Stomach (tissue), 9 donors: Measurements from ENCODE around the gene AATF. TPM values are rescaled to one million over a fixed set of nuclear protein-coding genes. Genes with fewer than 3 reads are reported as not detected.

Experiments used
- DNase-seq, 2 donors: peaks; one replicate each; pipeline versions ENCODE4 v3.0.0 to v3.0.0-alpha.2; 2013 to 2019
- H3K27ac ChIP-seq, 5 donors: fragments of 200-600 bp in 4 of 5; sonication (generic) in 4 of 5; one replicate each; pipeline ENCODE4 v1.5.1; 2013 to 2019; ENCODE audit warnings: mild to moderate bottlenecking in 1 of 5, moderate library complexity in 1 of 5
- H3K27me3 ChIP-seq, 3 donors: fragments of 200-600 bp; sonication (generic); one replicate each; pipeline ENCODE4 v1.5.1; 2017 to 2019; ENCODE audit warnings: mixed run types in 1 of 3
- H3K36me3 ChIP-seq, 4 donors: fragments of 200-600 bp; sonication (generic); 1 replicate in 3 of 4; 2 replicates in 1 of 4; pipeline ENCODE4 v1.5.1; 2016 to 2019
- H3K4me1 ChIP-seq, 4 donors: fragments of 200-600 bp; sonication (generic); one replicate each; pipeline ENCODE4 v1.5.1; 2016 to 2019
- H3K4me3 ChIP-seq, 4 donors: fragments of 200-600 bp; sonication (generic) in 3 of 4; one replicate each; pipeline ENCODE4 v1.5.1; 2016 to 2019; ENCODE audit warnings: mild to moderate bottlenecking in 1 of 4
- H3K9me3 ChIP-seq, 4 donors: fragments of 200-600 bp; sonication (generic); one replicate each; pipeline ENCODE4 v1.5.1; 2016 to 2019
- EP300 ChIP-seq: sonication (generic); formaldehyde crosslinking; IDR thresholded peaks from one replicate; pipeline ENCODE4 v1.6.1; 2017; ENCODE audit warnings: antibody characterized with exemption
- POLR2A ChIP-seq, 4 donors: fragments of 450-650 bp; IDR thresholded peaks; one replicate each; pipeline ENCODE4 v1.6.1; 2016; ENCODE audit warnings: antibody characterized with exemption in 4 of 4, control low read depth in 2 of 4, mild to moderate bottlenecking in 1 of 4, moderate library complexity in 1 of 4
- POLR2AphosphoS5 ChIP-seq, 3 donors: sonication (generic); formaldehyde crosslinking; IDR thresholded peaks; one replicate each; pipeline ENCODE4 v1.6.1; 2016; ENCODE audit warnings: antibody characterized with exemption in 3 of 3
- WGBS, 5 donors: extraction: QIAGEN DNeasy Blood & Tissue Kit in 3 of 5; methylation state at CpG; one replicate each; pipeline versions ENCODE4 v1.1.5 to v1.1.7; 2013 to 2018; 5-methylcytosine and 5-hydroxymethylcytosine counted together
- intact Hi-C: fragments of 100-400 bp; cut with DNase I; formaldehyde crosslinking; loops from one replicate; pipeline ENCODE4 v1.15.1; 2023; ENCODE audit warnings: low total_unique reads
- polyA plus RNA-seq, 3 donors: library from polyadenylated mRNA; stranded (reverse); fragments of 200-250 nt; gene quantifications; one replicate each; pipeline ENCODE4 v1.2.3, GENCODE V29; 2013
- total RNA-seq, 5 donors: library from RNA; depleted of rRNA; stranded (reverse); fragments of >200 nt; gene quantifications; one replicate each; pipeline versions ENCODE4 v1.1.0 to v1.2.3, GENCODE V29; 2014 to 2016
- TF ChIP-seq, protein P1 (sequence below), 7 experiments: fragments of 450-650 bp in 4 of 7; fragments of 200-600 bp in 3 of 7; sonication (generic) in 3 of 7; IDR thresholded peaks; one replicate each; pipeline ENCODE4 v1.5.1; 2016 to 2019; ENCODE audit warnings: antibody characterized with exemption in 7 of 7, control low read depth in 2 of 7, mild to moderate bottlenecking in 1 of 7
- donor health status: healthy with polysubstance abuse.
- donor health status: Bipolar disorder and iron deficiency.
- donor health status: healthy.

AATF gene
- total and polyA plus RNA-seq, 8 donors = 5.3 to 52.7 (median 24.7) TPM

DNA sequence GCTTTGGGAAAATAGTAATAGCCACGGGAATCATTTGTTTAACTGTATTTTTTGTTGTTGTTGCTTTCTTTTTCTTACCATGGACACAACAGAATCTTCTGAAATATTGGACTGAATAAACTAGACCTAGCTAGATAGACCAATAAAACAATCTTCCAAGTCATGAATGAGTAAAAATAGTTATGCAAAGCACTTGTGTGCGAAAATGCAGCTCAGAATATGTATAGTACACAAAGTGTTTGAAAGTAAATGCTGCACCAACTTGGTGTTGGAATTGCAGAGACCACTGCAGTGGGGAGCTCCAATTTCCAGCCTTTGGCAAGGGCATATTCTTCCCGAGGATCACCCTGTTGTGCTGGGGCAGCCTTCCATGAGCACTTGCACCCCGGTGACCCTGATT, 68.0 kb downstream of the AATF start:
- no peak for DNase-seq
- Histone ChIP-seq H3K36me3 (peaks cover 0 to 34% (median 19%) of the 10 kb centered on the region in 4 donors), H3K27me3 (no peaks in the 10 kb centered on the region), H3K4me3 (no peak overlapping the region), H3K4me1 (no peaks in the 10 kb centered on the region), H3K9me3 (no peaks in the 10 kb centered on the region), H3K27ac (no peak overlapping the region)
- 78 to 87% (median 86%) methylated on average over 4 of the region's 4 CpGs for WGBS, 5 donors
- intact Hi-C loops = no loop called here
- TF ChIP-seq, protein P1, sequence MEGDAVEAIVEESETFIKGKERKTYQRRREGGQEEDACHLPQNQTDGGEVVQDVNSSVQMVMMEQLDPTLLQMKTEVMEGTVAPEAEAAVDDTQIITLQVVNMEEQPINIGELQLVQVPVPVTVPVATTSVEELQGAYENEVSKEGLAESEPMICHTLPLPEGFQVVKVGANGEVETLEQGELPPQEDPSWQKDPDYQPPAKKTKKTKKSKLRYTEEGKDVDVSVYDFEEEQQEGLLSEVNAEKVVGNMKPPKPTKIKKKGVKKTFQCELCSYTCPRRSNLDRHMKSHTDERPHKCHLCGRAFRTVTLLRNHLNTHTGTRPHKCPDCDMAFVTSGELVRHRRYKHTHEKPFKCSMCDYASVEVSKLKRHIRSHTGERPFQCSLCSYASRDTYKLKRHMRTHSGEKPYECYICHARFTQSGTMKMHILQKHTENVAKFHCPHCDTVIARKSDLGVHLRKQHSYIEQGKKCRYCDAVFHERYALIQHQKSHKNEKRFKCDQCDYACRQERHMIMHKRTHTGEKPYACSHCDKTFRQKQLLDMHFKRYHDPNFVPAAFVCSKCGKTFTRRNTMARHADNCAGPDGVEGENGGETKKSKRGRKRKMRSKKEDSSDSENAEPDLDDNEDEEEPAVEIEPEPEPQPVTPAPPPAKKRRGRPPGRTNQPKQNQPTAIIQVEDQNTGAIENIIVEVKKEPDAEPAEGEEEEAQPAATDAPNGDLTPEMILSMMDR (IDR thresholded peaks at IDR 0.05) = no peak
- no peak for TF ChIP-seq POLR2AphosphoS5 (IDR thresholded peaks at IDR 0.05)
- TF ChIP-seq POLR2A (IDR thresholded peaks at IDR 0.05) = no peak
- no peak for TF ChIP-seq EP300

DNA sequence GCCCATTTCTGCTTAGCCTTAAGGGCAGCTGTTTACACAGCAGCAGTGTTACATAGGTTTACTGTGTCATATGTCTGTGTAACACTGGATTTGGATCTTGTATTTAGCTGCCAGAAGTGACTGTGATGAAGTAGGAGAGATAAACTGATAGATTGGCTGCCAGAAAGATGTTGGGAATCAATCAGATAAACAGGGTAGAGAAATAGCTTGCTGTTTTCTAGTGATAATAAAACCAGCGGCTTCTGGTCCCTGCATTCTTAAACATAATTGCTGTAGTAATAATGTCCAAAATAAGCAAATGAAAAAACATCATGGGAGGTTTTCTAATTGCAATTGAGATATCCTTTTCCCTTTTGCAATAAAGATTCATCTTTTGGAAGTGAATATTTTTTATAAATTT, 68.7 kb downstream of the AATF start:
- DNase-seq = no peak
- 68 to 93% (median 81%) methylated on average over 1 of the region's 1 CpG for WGBS, 5 donors
- peaks cover 0 to 40% (median 22%) of the 10 kb centered on the region in 4 donors for H3K36me3 ChIP-seq
- no peaks in the 10 kb centered on the region for H3K9me3 ChIP-seq
- no peak for TF ChIP-seq POLR2A (IDR thresholded peaks at IDR 0.05)
- TF ChIP-seq POLR2AphosphoS5 (IDR thresholded peaks at IDR 0.05) = no peak
- TF ChIP-seq, protein P1 (IDR thresholded peaks at IDR 0.05) = no peak
- TF ChIP-seq EP300 = no peak
- no peak overlapping the region for H3K4me3 ChIP-seq
- no peak overlapping the region for H3K27ac ChIP-seq
- no peaks in the 10 kb centered on the region for H3K27me3 ChIP-seq
- intact Hi-C loops = no loop called here
- H3K4me1 ChIP-seq = no peaks in the 10 kb centered on the region

DNA sequence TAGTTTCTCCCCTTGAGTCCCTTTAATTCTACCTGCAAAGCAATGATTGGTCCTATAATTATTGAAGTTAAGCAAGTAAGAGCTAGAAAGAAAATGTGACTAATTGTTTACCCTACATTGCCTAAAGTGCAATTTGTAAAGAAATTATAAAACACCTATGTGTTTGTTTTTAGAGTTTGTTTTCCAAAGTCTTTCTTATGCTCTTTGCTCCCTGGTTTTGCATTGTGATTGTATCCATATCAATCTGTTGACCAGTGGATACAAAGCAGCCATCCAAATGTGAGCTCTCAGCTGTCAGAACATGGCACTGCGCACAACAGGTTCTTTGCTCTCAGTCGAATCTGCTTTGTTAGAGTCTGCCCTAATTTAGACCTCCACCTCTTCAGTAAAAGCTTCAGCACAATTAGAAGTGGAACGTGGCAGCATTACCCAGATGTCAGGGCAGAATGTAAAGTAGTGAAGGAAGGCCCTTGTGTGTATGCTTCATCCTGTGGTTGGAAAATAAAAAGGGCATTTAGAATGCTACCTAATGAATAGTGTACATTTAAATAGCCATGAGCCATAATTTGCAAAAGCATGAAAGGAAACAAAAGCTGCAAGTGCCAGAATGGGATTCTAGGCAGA, 70.5 kb downstream of the AATF start:
- intact Hi-C loops = no loop called here
- Histone ChIP-seq H3K9me3 (no peaks in the 10 kb centered on the region), H3K36me3 (peaks cover 0 to 49% (median 29%) of the 10 kb centered on the region in 4 donors), H3K27me3 (no peaks in the 10 kb centered on the region), H3K4me1 (peaks cover 0 to 8% (median 5%) of the 10 kb centered on the region in 4 donors), H3K27ac (no peak overlapping the region), H3K4me3 (no peak overlapping the region)
- TF ChIP-seq POLR2AphosphoS5 (IDR thresholded peaks at IDR 0.05) = no peak
- TF ChIP-seq, protein P1 (IDR thresholded peaks at IDR 0.05) = no peak
- TF ChIP-seq POLR2A (IDR thresholded peaks at IDR 0.05) = no peak
- TF ChIP-seq EP300 = no peak
- WGBS, 5 donors = 84 to 90% (median 88%) methylated on average over 3 of the region's 3 CpGs
- no peak for DNase-seq

DNA sequence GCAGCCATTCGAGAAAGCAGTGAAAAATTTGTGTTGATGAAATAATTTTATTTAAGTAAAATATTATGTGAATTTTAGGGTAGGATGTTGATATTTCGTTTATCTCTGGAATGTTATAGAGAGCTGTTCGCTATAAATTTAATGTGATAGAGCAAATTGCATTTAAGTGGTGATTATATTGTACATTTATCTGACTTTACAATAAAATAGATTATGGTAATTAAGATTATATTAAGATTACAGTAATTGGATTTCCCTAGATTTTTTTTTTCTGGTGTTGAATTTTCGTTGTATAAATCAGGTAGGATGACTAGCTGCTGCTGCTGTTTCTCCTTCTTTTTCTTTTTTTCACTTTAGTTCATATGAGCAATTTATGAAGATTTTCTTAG, 71.0 kb downstream of the AATF start:
- peaks cover 0 to 9% (median 6%) of the 10 kb centered on the region in 4 donors for H3K4me1 ChIP-seq
- TF ChIP-seq, protein P1 (IDR thresholded peaks at IDR 0.05) = no peak
- TF ChIP-seq EP300 = no peak
- no peak for TF ChIP-seq POLR2AphosphoS5 (IDR thresholded peaks at IDR 0.05)
- no peak for TF ChIP-seq POLR2A (IDR thresholded peaks at IDR 0.05)
- no peaks in the 10 kb centered on the region for H3K27me3 ChIP-seq
- H3K9me3 ChIP-seq = no peaks in the 10 kb centered on the region
- no peak overlapping the region for H3K27ac ChIP-seq
- H3K4me3 ChIP-seq = no peak overlapping the region
- H3K36me3 ChIP-seq = peaks cover 0 to 54% (median 29%) of the 10 kb centered on the region in 4 donors
- WGBS, 5 donors = 92 to 96% (median 95%) methylated on average over 4 of the region's 4 CpGs
- intact Hi-C loops = no loop called here
- DNase-seq = no peak
